Activated CD8-positive, alpha-beta memory T cell treated with anti-CD3 and anti-CD28 coated beads, Interleukin-2, amount 50 U/mL, for 24 hours (primary cell): ENCODE data around the gene SMIM28.
"Not testable (repeated sequence)": the region's sequence is repeated elsewhere in the genome, so short reads cannot be mapped to it uniquely, and the experiment has no call there.

Experiments
- DNase-seq: peaks from one replicate; pipeline ENCODE4 v3.0.0-alpha.2; 2020; ENCODE audit errors: extremely low read depth

SMIM28 gene

DNA sequence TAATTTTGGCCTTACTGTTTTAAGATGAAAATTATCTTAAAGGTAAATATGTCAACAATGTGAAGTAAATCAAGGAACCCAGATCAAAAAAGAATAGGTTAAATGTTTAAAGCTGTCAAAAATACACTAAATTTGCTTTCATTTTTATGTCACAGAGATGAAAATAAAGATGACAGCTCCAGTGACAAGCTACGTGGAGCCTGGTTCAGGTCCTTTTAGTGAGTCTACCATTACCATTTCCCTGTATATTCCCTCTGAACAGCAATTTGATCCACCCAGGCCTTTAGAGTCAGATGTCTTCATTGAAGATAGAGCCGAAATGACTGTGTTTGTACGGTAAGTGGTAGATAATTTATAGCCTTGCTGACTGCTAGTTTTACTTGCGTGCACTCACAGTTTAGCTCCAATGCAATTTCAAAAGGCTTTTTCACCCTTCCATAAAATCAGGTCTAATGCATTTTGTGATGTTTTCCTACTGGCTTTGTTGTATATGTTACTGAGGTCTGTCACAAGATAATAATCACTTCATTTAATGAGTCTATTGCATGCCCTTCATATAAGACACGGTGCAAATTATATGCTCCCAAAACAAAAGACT lies 28.2 kb downstream of the SMIM28 start:
- DNase-seq, result no peak

DNA sequence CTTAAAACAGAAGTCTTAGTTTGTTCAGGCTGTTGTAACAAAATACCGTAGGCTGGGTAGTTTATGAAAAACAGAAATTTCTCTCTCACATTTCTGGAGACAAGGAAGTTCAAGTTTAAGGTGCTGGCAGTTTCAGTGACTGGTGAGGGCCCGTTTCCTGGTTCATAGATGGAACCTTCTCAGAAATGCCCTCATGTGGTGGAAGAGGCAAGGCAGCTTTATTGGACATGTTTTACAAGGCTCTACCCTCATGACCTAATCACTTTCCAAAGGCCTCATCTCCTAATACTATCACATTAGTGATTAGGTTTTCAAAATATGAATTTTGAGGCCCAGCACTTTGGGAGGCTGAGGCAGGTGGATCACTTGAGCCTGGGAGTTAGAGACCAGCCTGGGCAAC lies 28.7 kb downstream of the SMIM28 start:
- no peak for DNase-seq

- DNase-seq, result no peak
Observed at GRCh38 chr6:138410048-138410735, 32.5 kb downstream of the SMIM28 start.

DNA sequence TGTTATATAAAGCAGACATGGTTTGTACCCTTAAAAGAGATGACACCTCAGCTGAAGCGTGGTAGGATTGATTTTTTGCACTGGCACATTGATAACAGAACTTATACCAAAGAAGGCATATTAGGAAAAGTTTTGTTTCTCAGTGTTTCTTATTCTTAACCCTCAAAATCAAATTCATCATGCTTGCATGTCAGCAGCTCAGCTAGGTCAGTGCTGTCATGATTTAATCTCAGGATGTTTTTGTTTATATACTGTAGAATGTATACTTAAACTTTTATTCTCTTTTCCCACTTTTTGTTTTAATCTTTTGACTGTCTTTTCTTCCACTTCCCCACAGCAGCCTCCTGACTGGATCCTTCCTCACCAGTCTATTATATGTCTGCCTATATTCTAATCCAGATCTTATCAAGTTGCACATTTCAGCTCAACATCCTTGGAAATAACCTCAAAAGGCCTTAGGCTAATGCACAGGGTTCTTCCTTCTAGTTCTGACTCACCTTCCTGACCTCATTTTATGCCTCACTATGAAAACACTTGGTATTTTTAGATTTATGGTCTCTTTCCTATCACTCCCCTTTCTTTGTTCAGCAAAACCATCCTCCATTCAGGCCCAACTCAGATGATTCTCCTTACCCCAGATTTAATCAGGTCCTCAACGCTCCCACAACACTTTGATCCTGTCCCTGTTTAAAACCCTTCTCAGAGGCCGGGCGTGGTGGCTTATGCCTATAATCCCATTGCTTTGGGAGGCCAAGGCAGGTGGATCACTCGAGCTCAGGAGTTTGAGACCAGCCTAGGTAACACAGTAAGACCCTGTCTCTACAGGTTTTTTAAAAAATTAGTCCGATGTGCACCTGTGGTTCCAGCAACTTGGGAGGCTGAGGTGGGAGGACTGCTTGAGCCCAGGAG lies 33.5 kb downstream of the SMIM28 start:
- no peak for DNase-seq

DNA sequence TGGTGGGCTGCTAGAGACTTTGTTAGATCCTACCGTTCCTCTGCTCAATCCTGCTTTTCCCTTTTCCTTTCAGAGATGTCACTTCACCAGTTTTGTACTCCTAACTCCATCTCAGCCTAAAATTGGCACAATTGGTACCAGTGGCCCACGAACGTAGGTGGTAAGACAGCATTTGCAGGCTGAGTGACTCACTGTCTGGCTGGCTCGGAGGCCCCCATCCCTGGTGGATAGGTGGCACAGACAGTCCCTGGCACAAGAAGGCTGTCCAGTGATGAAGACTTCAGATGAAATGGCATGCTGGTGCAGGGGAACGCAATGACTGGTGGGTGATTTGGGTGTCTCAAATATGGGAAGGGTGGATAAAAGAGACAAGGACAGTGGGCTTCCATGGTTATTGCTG lies 37.4 kb downstream of the SMIM28 start:
- no peak for DNase-seq

GRCh38 chr6:138416206-138416605 lies 38.5 kb downstream of the SMIM28 start:
- DNase-seq, result no peak

DNA sequence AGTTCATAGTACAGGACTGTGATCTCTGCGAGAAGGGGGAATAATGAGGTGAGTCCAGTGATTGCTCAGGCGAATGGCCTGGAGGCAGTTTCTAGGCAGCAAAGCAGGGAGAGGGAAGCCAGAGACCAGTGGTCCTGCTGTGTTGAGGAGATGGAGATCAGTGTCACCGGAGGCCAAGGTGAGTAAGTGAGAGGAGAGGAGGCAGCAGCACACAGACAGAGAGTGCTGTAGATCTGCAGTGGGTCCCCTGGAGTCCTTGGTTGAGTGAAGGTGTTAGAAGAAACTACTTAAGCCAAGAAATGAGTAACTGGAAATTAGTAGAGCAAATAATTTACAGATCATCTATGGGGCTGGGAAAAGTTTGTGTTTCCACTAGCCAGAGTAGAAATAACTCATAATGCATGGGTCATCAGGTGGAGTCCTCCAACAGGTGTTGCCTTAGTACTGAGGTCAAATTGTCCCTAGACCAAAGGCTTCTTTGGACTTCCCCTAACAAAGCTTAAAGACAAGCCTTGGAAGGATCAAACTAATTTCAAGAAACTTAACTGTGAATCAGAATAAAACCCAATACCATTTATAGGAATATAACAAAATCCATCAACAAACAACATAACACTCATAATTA lies 39.9 kb downstream of the SMIM28 start:
- no peak for DNase-seq

DNA sequence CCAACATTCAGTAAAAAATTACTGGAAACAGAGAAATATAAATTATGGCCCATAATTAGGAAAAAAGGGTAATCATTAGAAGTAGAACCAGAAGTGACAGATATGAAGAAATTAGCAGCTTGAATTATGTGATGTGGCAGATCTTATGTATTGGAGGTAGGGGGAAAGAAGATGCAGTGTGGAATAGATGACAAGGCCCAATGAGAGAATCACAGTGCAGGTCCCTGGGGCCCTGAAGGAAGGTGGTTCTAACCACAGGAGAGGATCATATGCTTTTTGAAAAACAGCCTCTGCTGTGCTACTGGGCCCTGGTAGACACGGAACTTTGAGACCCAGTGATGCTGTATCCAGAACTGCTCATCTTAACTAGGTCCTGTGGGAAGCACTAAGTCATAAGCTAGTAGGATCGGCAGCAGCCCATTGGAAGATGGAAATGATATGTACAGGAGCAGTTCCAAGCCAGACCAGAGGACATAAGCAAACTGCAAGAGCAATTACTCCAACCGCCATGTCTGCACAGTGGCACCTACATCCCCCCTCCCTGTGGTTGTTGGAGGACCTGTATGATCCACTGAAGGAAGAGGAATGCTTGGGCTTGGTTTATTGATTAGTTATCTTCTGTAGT lies 40.5 kb downstream of the SMIM28 start:
- no peak for DNase-seq

DNA sequence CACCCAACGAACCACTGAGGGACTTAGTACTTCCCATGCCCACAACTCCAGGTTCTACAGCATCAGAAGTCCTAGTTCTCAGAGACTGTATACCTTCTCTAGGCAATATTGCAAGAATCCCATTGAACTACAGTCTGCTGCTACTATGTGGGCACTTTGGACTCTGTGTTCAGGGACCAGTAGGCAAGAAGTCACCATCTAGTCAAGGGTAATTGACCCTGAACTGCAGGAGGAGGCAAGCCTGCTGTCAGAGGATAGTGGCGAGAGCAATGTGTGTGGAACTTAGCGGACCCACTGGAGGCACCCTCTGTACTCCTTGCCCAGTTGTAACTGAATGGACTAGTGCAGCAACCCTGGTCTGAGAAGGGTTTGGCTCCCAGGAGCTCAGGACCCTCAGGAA lies 42.1 kb downstream of the SMIM28 start:
- DNase-seq, result no peak

- DNase-seq, result no peak
Observed at GRCh38 chr6:138420356-138420755, 42.7 kb downstream of the SMIM28 start.

GRCh38 chr6:138421089-138421488 lies 43.4 kb downstream of the SMIM28 start:
- no peak for DNase-seq

DNA sequence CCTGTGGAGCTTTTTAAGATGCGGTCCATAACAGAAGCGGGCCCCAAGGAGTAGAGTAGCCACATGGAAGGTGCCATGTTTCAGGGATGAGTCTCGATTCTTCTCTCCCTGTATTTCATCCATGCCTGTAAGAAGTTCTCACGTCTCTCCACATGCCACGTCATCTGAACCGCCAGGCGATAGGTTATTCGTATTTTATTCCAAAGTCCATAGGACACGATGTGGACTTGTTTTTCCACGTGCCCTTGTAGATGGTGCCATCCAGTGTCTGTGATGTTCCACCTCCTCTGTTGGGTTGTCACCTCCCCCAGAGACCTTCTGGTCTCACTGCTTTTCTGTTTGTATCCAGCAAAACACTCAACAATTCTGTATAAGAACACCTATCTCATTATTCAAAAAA lies 43.9 kb downstream of the SMIM28 start:
- no peak for DNase-seq

GRCh38 chr6:138422861-138423260 lies 45.2 kb downstream of the SMIM28 start:
- no peak for DNase-seq

- DNase-seq, result no peak
Observed at GRCh38 chr6:138424004-138424904, 46.5 kb downstream of the SMIM28 start.

- DNase-seq, result not testable (repeated sequence)
Observed at GRCh38 chr6:138425256-138425655, 47.6 kb downstream of the SMIM28 start.

DNA sequence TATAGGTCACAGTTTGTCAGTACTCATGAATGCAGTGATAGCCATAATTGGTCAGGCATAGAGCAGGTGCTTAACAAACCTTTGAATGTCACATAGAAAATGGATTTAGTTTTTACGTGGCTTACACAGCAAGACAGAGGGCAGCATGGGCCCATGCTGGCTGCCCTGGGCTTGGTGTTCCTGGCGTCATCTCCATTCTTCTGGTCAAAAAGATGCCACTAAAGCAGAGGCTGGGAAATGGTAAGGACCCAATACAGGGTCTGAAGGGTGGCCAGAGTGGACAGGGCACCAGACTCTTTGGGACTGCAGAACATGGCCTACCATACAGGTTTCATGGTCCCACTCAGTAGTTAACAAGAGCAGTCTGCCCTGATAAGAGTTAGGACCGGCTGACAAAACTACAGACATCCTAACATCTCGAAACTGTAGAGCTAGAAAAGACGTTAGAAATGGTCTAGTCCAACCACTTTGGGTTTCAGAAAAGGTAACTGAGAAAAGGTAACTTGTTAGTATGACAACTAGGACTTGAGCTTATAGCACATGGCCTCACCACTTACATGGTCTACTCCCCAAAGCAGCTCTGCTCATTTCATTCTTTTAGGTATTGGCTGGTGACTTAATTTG lies 48.9 kb downstream of the SMIM28 start:
- no peak for DNase-seq

- DNase-seq, result no peak
Observed at GRCh38 chr6:138427701-138428100, 50.0 kb downstream of the SMIM28 start.

DNA sequence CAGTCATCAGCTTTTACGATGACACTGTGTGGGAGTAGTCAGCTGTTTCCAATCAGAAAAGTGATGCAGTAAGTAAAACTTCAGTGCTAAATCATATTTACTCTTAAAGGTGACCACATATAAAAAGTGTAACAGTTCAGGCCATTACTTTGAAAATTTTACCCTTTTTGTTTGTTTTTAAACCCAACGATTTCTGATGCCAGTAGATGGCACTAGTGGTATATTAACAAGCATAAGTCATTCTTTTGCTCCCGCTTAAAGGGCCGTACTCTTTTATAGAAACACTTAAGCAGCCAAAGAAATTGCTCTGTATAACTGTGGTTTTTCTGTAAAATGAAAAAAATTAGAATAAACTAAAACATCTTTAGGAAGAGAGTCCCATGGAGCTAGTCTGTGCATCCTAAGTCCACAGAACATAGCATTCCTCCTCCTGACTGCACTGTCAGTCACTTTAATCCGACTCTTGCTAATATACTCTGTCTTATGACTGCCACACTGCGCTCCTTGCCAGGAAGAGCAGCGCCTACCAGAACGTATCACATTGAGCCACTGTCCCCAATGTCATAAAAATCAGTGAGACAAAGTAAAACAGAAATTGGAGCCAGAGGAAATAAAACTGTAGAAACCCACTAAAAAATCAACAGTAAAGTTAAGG lies 51.4 kb downstream of the SMIM28 start:
- DNase-seq, result no peak

- no peak for DNase-seq
Observed at GRCh38 chr6:138429761-138430160, 52.1 kb downstream of the SMIM28 start.
